Activated naive CD4-positive, alpha-beta T cell treated with anti-CD3 and anti-CD28 coated beads for 36 hours (primary cell): ENCODE results near the gene CKM. TPM values are rescaled to one million over a fixed set of nuclear protein-coding genes. Genes with fewer than 3 reads are reported as not detected.

ENCODE experiments used
- CTCF ChIA-PET: fragments of 350-600 bp; sonication (Branson Sonifier 250); formaldehyde crosslinking; loops from one replicate; lab custom pipeline; 2021; ENCODE audit warnings: antibody characterized with exemption; lab: Charles Lee
- DNase-seq: peaks from one replicate; pipeline ENCODE4 v3.0.0-alpha.2; 2020
- H3K27ac Mint-ChIP-seq: one replicate; pipeline ENCODE4 v1.8.0; 2021; ENCODE audit warnings: mild to moderate bottlenecking, mixed read lengths
- H3K27me3 Mint-ChIP-seq: one replicate; pipeline ENCODE4 v1.8.0; 2021; ENCODE audit warnings: low read depth, mixed read lengths
- H3K36me3 Mint-ChIP-seq: one replicate; pipeline ENCODE4 v1.8.0; 2021; ENCODE audit warnings: low read depth, mixed read lengths
- H3K4me1 Mint-ChIP-seq: one replicate; pipeline ENCODE4 v1.8.0; 2021; ENCODE audit warnings: low read depth, mixed read lengths
- H3K4me3 Mint-ChIP-seq: one replicate; pipeline ENCODE4 v1.8.0; 2021; ENCODE audit warnings: mild to moderate bottlenecking, moderate library complexity, mixed read lengths
- H3K9me3 Mint-ChIP-seq: one replicate; pipeline ENCODE4 v1.8.0; 2021; ENCODE audit warnings: mixed read lengths
- intact Hi-C: fragments of 100-400 bp; cut with micrococcal nuclease; formaldehyde crosslinking; loops from one replicate; pipeline ENCODE4 v1.15.1; 2023
- total RNA-seq, 2 experiments: library from RNA; stranded (reverse); gene quantifications; one replicate each; pipeline ENCODE4 v1.2.3, GENCODE V29; 2021

The CKM gene
- total RNA-seq, 2 experiments from 2014 or later = not detected

DNA sequence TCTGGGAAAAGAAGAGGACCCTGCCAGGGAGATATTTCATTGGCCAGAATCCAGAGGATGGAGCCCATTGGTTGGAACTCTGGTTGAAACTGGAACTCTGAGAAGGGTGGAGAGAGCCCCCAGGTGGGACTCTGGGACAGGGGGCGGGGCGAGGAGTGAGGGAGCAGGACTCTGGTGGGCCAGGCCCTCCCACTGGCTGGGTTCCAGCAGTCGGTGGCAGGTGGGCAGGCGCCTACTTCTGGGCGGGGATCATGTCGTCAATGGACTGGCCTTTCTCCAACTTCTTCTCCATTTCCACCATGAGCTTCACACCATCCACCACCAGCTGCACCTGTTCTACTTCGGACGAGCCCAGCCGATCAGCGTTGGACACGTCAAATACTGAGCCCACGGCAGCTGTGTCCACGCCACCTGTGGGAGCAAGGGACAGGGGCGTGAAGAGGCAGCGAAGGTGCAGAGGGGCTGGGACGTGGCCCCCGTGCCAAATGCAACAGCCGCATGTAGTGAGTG lies 16.1 kb downstream of the CKM start:
- intact Hi-C loops = no loop called here
- Mint-ChIP-seq H3K27me3 (peaks cover 3% of the 10 kb centered on the region), H3K9me3 (peaks cover 4% of the 10 kb centered on the region), H3K4me1 (no peaks in the 10 kb centered on the region), H3K4me3 (no peak overlapping the region), H3K36me3 (no peaks in the 10 kb centered on the region), H3K27ac (no peak overlapping the region)
- CTCF ChIA-PET = interaction anchor here (0.6 kb wide), 1 partner anchor 1775 kb away, joined by 5 read pairs; no protein-coding TSS in a partner anchor
- DNase-seq = no peak

DNA sequence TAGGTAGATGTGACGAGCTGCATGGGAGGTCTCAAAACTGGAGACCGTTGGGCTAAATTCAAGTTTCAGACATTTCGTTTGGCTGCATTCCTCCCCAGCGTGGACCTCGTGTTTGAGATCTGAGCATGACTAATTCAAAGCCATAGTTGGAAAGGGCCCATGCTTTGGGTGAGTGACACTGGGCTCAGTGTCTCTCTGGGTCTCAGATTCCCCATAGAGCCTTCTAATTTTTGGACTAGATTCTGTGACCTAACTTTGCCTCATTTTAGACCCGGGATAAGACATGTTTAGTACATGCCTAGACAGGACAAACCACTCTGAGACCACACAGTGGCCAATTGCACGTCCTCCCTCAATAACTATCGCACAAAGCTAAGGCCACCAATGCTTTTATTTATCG lies 16.6 kb downstream of the CKM start:
- H3K36me3 Mint-ChIP-seq = no peaks in the 10 kb centered on the region
- no peak overlapping the region for H3K4me3 Mint-ChIP-seq
- CTCF ChIA-PET = interaction anchor here (0.6 to 1.0 kb wide), 2 partner anchors 119 to 1197 kb away, joined by 3 read pairs; no protein-coding TSS in a partner anchor
- H3K9me3 Mint-ChIP-seq = peaks cover 4% of the 10 kb centered on the region
- intact Hi-C loops = no loop called here
- H3K27me3 Mint-ChIP-seq = no peaks in the 10 kb centered on the region
- H3K4me1 Mint-ChIP-seq = no peaks in the 10 kb centered on the region
- no peak for DNase-seq
- no peak overlapping the region for H3K27ac Mint-ChIP-seq

DNA sequence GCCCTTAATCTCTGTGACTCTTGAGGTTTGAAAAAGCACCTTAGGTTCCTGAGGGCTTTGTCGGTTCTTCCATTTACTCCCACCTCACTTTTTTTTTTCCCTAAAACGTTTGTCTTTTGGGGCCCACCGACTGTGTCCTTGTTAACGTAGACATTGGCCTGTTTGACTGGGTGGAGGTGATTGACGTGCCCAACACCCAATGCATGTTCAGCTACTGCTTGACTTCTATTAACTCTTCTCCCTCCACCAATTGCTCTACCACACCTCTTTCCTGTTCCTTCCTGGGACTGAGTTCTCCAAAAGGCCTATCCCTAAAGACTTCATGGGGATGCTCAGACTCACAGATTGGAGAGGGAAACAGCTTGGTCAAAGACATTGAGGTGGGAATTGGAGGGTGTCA lies 17.3 kb downstream of the CKM start:
- CTCF ChIA-PET = interaction anchor here (0.6 to 1.0 kb wide), 2 partner anchors 118 to 1197 kb away, joined by 3 read pairs; no protein-coding TSS in a partner anchor
- intact Hi-C loops = no loop called here
- Mint-ChIP-seq H3K36me3 (no peaks in the 10 kb centered on the region), H3K9me3 (peaks cover 4% of the 10 kb centered on the region), H3K27me3 (no peaks in the 10 kb centered on the region), H3K4me3 (no peak overlapping the region), H3K27ac (no peak overlapping the region), H3K4me1 (no peaks in the 10 kb centered on the region)
- DNase-seq = no peak

DNA sequence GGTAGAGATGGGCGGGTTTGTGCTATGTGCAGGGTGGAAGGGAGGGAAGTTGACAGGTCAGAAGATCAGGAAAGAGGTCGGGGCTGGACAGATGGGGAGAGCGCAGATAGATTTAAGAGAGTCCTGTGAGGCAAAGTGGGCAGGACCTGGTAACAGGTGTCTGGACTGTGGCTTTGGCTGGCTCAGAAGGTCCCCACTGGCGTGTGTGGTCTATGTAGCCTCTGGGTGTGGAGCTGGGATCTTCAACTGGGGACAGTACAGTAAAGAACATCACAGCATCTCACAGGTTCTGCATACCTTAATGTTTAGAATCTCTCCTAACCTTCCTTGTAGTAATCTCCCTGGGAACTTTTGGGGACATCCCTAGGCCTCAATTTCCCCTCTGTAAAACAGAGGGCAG lies 17.7 kb downstream of the CKM start:
- peaks cover 4% of the 10 kb centered on the region for H3K9me3 Mint-ChIP-seq
- no peak overlapping the region for H3K4me3 Mint-ChIP-seq
- CTCF ChIA-PET = interaction anchor here (1.0 kb wide), 1 partner anchor 118 kb away, joined by 3 read pairs; no protein-coding TSS in a partner anchor
- no peaks in the 10 kb centered on the region for H3K27me3 Mint-ChIP-seq
- DNase-seq = no peak
- H3K4me1 Mint-ChIP-seq = no peaks in the 10 kb centered on the region
- intact Hi-C loops = no loop called here
- H3K27ac Mint-ChIP-seq = no peak overlapping the region
- H3K36me3 Mint-ChIP-seq = peaks cover 2% of the 10 kb centered on the region

DNA sequence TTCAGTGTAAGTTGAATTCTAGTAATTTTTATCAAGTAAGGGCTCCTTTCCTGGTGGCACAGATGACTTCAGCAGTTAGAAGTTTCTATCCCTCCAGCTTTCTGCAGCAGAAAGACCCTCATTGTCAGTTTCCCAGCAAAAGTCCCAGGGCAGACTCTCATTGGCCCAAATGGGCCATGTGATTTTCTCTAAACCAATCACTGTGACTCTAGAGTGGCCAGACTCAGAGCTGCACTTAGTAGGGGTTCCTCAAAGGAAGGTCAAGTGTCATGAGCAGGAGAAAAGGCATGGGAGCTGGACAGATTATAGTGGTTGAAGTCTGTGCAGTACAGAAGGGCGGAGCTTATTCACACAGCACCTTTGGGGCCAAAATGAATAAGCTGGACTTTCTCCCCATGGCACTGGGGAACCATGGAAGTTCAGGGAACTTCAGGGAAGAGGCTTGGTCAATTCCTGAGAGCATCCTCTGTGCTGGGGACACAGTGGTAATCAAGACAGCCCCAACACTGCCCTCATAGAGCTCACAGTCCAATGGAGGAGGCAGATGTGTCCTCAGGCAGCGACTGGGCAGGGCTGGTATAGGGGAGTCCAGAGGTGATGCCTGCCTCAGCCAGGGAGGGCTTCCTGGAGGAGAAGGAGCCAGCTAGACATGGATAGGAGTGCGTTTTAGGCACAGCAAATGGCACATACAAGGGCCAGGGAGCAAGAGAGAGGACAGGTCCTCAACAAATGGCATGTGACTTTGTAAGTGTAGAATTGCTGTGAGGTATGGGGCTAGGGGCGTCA lies 18.3 kb downstream of the CKM start:
- CTCF ChIA-PET = no interaction called here
- intact Hi-C loops = no loop called here
- H3K9me3 Mint-ChIP-seq = peaks cover 4% of the 10 kb centered on the region
- DNase-seq = no peak
- H3K27me3 Mint-ChIP-seq = no peaks in the 10 kb centered on the region
- H3K4me3 Mint-ChIP-seq = no peak overlapping the region
- no peak overlapping the region for H3K27ac Mint-ChIP-seq
- H3K4me1 Mint-ChIP-seq = no peaks in the 10 kb centered on the region
- peaks cover 2% of the 10 kb centered on the region for H3K36me3 Mint-ChIP-seq

DNA sequence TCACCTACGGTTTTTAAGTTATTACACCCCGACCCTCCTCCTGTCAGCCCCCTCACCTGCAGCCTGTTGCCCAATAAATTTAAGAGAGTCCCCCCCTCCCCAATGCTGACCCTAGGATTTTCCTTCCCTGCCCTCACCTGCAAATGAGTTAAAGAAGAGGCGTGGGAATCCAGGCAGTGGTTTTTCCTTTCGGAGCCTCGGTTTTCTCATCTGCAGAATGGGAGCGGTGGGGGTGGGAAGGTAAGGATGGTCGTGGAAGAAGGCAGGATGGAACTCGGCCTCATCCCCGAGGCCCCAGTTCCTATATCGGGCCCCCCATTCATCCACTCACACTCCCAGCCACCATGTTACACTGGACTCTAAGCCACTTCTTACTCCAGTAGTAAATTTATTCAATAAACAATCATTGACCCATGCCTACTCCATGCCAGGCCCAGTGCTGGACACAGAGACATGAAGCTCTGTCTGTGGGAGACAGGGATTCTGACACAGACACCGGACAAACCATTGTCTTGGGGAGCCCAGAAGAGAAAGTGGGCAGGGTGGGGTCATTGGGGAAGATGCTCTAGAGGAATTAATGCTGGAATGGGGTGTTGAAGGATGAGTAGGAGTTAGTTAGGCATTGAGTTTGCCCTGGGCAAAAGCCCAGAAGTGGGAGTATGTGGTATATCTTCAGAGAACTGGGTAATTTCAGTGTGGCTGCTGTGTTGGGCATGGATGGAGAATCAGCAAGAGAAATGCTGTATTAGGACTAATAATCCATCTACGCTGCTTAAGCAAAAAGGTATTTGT lies 19.2 kb downstream of the CKM start:
- CTCF ChIA-PET = no interaction called here
- H3K4me3 Mint-ChIP-seq = no peak overlapping the region
- intact Hi-C loops = no loop called here
- no peak overlapping the region for H3K27ac Mint-ChIP-seq
- DNase-seq = no peak
- H3K27me3 Mint-ChIP-seq = no peaks in the 10 kb centered on the region
- peaks cover 2% of the 10 kb centered on the region for H3K36me3 Mint-ChIP-seq
- H3K9me3 Mint-ChIP-seq = peaks cover 4% of the 10 kb centered on the region
- H3K4me1 Mint-ChIP-seq = no peaks in the 10 kb centered on the region

DNA sequence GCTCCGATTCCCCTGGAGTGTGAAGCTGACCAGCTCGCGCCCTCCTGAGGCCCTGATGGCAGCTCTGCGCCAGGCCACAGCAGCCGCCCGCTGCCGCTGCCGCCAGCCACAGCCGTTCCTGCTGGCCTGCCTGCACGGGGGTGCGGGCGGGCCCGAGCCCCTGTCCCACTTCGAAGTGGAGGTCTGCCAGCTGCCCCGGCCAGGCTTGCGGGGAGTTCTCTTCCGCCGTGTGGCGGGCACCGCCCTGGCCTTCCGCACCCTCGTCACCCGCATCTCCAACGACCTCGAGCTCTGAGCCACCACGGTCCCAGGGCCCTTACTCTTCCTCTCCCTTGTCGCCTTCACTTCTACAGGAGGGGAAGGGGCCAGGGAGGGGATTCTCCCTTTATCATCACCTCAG lies 20.3 kb downstream of the CKM start:
- Mint-ChIP-seq H3K27ac (no peak overlapping the region), H3K4me3 (no peak overlapping the region)
- CTCF ChIA-PET = no interaction called here

DNA sequence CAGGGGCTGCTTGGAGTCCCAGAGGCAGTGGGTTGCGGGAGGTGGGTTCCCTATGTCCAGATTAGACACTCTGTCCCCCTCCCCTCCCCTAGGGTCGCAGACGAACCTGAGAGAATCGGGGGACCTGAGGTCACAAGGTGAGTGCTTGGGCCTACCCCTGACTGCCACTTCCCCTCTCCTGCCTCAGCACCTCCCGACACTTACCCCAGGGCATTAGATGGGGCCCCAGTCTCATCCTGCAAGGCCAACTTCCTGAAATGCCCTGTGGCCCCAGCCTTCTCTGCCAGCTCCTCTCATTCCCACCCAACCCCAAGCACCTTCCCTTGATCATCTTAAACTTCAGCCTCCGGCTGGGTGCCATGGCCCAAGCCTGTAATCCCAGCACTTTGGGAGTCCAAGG lies 23.0 kb downstream of the CKM start:
- no peak overlapping the region for H3K4me3 Mint-ChIP-seq
- H3K9me3 Mint-ChIP-seq = peaks cover 4% of the 10 kb centered on the region
- DNase-seq = no peak
- intact Hi-C loops = no loop called here
- H3K4me1 Mint-ChIP-seq = no peaks in the 10 kb centered on the region
- H3K27me3 Mint-ChIP-seq = no peaks in the 10 kb centered on the region
- peaks cover 7% of the 10 kb centered on the region for H3K36me3 Mint-ChIP-seq
- H3K27ac Mint-ChIP-seq = no peak overlapping the region
- CTCF ChIA-PET = no interaction called here

More for the DNA sequence above, 20.3 kb downstream of the CKM start:
- DNase-seq = no peak
- H3K4me1 Mint-ChIP-seq = no peaks in the 10 kb centered on the region
- peaks cover 4% of the 10 kb centered on the region for H3K9me3 Mint-ChIP-seq
- H3K36me3 Mint-ChIP-seq = peaks cover 3% of the 10 kb centered on the region
- no peaks in the 10 kb centered on the region for H3K27me3 Mint-ChIP-seq
- intact Hi-C loops = no loop called here

DNA sequence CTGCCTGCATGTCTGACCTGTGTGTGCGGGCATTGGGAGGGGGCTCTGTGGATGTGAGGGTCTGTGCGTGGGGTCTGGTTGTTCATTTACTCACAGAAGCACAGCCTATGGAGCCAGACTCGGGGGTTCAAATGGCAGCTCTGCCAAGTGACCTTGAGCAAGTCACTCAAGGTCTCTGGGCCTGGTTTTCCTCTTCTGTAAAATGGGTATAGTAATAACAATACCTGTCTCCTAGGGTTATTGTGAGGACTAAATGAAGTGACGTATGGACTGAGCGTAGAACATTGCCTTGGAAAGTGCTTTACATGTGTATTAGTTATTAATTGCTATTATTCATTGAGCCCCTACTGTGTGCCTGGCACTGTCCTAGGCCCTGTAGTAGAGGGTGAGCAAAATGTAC lies 24.4 kb downstream of the CKM start:
- Mint-ChIP-seq H3K27ac (no peak overlapping the region), H3K4me3 (no peak overlapping the region), H3K9me3 (no peaks in the 10 kb centered on the region), H3K27me3 (no peaks in the 10 kb centered on the region), H3K4me1 (peaks cover 6% of the 10 kb centered on the region), H3K36me3 (peaks cover 11% of the 10 kb centered on the region)
- intact Hi-C loops = no loop called here
- CTCF ChIA-PET = no interaction called here
- DNase-seq = no peak

DNA sequence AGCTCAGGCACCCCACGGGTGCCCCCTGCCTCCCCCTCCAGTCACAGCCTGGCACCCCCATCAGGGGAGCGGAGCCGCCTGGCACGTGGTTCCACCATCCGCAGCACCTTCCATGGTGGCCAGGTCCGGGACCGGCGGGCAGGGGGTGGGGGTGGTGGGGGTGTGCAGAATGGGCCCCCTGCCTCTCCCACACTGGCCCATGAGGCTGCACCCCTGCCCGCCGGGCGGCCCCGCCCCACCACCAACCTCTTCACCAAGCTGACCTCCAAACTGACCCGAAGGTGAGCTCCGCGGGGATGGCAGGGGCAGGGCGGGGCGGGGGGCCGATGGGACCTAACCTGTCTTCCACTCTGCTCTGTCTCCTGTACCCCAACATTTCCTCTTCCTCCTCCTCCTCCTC lies 25.0 kb downstream of the CKM start:
- Mint-ChIP-seq H3K9me3 (peaks cover under 1% of the 10 kb centered on the region), H3K4me3 (no peak overlapping the region), H3K27me3 (no peaks in the 10 kb centered on the region), H3K4me1 (peaks cover 7% of the 10 kb centered on the region), H3K27ac (no peak overlapping the region), H3K36me3 (peaks cover 11% of the 10 kb centered on the region)
- no peak for DNase-seq
- CTCF ChIA-PET = no interaction called here
- intact Hi-C loops = no loop called here

DNA sequence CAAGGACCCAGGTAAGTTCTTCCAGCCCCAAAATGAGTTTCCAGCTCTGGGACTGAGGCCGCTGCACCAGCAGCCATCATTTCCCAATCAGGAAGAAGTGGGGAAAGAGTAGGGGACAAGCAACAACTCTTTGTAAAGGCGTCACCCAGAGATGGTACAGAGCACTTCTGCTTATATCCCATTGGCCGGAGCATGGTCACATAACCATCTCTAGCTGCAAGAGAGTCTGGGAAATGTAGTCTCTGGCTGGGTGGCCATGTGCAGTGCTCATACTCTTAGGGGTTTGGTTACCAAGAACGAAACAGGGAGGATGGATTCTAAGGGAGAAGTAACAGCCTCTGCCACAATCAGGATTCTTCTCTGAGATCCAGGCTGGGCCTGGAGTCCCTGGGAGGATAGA lies 26.3 kb downstream of the CKM start:
- Mint-ChIP-seq H3K27me3 (no peaks in the 10 kb centered on the region), H3K9me3 (peaks cover 2% of the 10 kb centered on the region), H3K4me1 (peaks cover 8% of the 10 kb centered on the region), H3K27ac (no peak overlapping the region), H3K36me3 (peaks cover 21% of the 10 kb centered on the region), H3K4me3 (no peak overlapping the region)
- DNase-seq = no peak
- intact Hi-C loops = no loop called here
- CTCF ChIA-PET = interaction anchor here (0.7 kb wide), 1 partner anchor 661 kb away, joined by 4 read pairs; no protein-coding TSS in a partner anchor

DNA sequence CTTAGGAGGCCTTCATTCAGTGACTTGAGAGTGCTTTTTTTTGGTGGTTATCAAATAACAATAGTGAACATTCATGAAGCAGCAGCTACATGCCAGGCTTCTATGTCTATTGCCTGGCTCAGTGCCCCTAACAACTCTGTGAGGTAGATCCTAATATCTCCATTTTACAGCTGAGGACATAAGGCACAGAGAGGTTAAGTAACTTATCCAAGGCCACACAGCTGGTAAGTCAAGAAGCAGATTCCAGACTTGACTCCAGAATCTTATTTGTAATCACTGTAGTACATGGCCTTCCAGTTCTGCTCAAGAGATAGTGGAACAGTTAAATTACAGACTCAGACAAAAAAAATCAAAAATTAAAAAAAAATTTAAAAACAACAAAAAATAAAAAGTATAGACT lies 26.8 kb downstream of the CKM start:
- CTCF ChIA-PET = interaction anchor here (0.7 kb wide), 1 partner anchor 660 kb away, joined by 4 read pairs; no protein-coding TSS in a partner anchor

More for the DNA sequence above, 26.8 kb downstream of the CKM start:
- peaks cover 2% of the 10 kb centered on the region for H3K9me3 Mint-ChIP-seq
- no peak overlapping the region for H3K27ac Mint-ChIP-seq
- peaks cover 24% of the 10 kb centered on the region for H3K36me3 Mint-ChIP-seq
- DNase-seq = no peak
- intact Hi-C loops = no loop called here
- no peaks in the 10 kb centered on the region for H3K27me3 Mint-ChIP-seq
- no peak overlapping the region for H3K4me3 Mint-ChIP-seq
- H3K4me1 Mint-ChIP-seq = peaks cover 8% of the 10 kb centered on the region
